ENCODE results near the gene RHBDD1. TPM values are rescaled to one million over a fixed set of nuclear protein-coding genes. Genes with fewer than 3 reads are reported as not detected.
"Not testable (repeated sequence)": the region's sequence is repeated elsewhere in the genome, so short reads cannot be mapped to it uniquely, and the experiment has no call there.

RHBDD1 gene
- total RNA-seq, 1 donor from 2014 or later, result 34.3 TPM

DNA sequence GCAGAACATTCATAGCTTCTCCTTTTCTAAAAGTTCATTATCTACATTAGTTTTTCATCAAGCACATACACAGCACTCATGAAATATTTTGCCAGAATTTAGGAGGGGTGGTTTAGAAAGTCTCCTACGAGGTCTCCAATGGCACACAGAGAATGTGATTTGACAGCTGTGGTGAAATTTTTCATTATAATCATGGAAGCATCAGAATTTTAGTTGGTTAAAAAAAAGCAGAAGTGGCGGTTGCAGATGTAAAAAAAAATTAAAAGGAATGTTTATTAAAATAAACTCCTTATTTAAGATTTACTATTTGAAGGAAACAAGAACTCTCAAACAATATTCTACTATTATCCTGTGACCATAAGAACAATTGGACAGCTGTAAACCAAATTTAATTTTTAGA is 10.8 kb upstream of the RHBDD1 start:
- no peak for DNase-seq (ENCODE audit: low read depth, low spot score)
- H3K9me3 Mint-ChIP-seq, result peaks cover 5% of the 10 kb centered on the region
- H3K4me1 Mint-ChIP-seq, result no peaks in the 10 kb centered on the region
- H3K4me3 Mint-ChIP-seq, result no peak overlapping the region
- no peaks in the 10 kb centered on the region for H3K36me3 Mint-ChIP-seq (ENCODE audit: low read depth)
- TF ChIP-seq, protein P1, sequence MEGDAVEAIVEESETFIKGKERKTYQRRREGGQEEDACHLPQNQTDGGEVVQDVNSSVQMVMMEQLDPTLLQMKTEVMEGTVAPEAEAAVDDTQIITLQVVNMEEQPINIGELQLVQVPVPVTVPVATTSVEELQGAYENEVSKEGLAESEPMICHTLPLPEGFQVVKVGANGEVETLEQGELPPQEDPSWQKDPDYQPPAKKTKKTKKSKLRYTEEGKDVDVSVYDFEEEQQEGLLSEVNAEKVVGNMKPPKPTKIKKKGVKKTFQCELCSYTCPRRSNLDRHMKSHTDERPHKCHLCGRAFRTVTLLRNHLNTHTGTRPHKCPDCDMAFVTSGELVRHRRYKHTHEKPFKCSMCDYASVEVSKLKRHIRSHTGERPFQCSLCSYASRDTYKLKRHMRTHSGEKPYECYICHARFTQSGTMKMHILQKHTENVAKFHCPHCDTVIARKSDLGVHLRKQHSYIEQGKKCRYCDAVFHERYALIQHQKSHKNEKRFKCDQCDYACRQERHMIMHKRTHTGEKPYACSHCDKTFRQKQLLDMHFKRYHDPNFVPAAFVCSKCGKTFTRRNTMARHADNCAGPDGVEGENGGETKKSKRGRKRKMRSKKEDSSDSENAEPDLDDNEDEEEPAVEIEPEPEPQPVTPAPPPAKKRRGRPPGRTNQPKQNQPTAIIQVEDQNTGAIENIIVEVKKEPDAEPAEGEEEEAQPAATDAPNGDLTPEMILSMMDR (conservative IDR thresholded peaks at IDR 0.05), result no peak
- no peak overlapping the region for H3K27ac Mint-ChIP-seq (ENCODE audit: unreplicated experiment)
- H3K27me3 Mint-ChIP-seq (ENCODE audit: low read depth), result no peaks in the 10 kb centered on the region

DNA sequence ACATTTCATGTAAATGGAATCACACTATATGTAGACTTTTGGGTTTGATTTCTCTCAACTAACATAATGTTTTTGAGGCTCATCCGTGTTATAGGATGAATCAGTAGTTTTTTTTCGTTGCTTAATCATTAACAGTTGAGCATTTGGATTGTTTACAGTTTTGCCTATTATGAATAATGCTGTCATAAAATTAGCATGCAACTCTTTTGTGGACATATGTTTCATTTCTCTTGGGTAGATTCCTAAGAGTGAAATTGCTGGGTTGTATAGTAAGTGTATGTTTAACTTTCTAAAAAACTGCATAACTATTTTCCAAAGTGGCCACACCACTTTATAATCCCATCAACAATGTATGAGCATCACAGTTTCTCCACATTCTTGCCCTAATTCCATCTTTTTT is 7.7 kb upstream of the RHBDD1 start:
- H3K27ac Mint-ChIP-seq (ENCODE audit: unreplicated experiment), result no peak overlapping the region
- no peak overlapping the region for H3K4me3 Mint-ChIP-seq
- no peaks in the 10 kb centered on the region for H3K4me1 Mint-ChIP-seq
- TF ChIP-seq, protein P1 (conservative IDR thresholded peaks at IDR 0.05), result no peak
- peaks cover 5% of the 10 kb centered on the region for H3K9me3 Mint-ChIP-seq
- DNase-seq (ENCODE audit: low read depth, low spot score), result no peak
- no peaks in the 10 kb centered on the region for H3K27me3 Mint-ChIP-seq (ENCODE audit: low read depth)
- H3K36me3 Mint-ChIP-seq (ENCODE audit: low read depth), result no peaks in the 10 kb centered on the region

DNA sequence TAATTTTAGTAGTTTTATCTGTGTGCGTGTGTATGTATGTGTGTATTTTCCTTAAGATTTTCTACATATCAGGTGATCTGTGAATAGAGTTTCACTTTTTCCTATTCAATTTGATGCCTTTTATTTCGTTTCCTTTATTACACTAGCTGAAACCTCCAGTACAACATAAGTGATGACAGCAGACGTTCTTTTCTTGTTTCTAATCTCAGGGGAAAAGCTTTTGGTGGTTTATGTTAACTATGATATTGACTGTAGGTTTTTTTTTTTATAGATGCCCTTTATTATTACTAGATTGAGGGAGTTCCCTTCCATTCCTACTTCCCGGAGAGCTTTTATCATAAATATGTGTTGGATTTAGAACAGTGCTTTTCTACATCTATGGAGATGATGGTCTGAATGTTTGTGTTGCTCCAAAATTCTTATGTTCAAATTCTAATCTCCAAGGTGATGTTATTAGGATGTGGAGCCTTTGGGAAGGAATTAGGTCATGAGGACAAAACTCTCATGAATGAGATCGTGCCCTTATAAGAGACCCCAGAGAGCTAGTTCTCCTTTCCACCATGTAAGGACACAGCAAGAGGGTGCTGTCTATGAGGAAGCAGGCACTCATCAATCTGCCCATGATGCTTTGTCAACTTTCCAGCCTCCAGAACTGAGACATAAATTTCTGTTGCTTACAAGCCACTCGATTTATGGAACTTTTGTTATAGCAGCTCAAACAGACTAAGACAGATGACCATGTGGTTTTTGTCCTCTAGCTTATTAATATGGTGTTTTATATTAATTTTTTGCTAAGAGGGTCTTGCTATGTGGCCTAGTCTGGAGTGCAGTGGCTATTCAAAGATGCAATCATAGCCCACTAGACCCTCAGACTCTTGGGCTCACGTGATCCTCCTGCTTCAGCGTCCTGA is 5.9 kb upstream of the RHBDD1 start:
- Mint-ChIP-seq H3K4me3 (no peak overlapping the region), H3K4me1 (no peaks in the 10 kb centered on the region), H3K36me3 (ENCODE audit: low read depth) (no peaks in the 10 kb centered on the region)

DNA sequence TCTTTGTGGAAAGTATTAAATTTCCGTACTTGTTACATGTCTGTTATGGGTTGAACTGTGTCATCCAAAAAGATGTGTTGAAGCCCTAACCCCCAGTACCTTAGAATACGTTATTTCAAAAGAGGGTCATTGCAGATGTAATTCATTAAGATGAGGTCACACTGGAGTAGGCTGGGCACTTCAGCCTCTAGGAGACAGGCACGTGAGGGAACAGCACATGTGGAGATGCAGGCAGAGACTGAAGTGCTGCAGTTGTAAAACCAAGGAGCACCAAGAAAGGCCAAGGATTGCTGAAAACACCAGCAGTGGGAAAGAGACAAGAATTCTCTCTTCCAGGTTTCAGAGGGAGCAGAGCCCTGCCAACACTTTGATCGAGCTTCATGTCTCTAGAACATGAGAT is 4.6 kb upstream of the RHBDD1 start:
- Mint-ChIP-seq H3K27me3 (ENCODE audit: low read depth) (no peaks in the 10 kb centered on the region), H3K4me1 (peaks cover 11% of the 10 kb centered on the region), H3K9me3 (peaks cover 2% of the 10 kb centered on the region), H3K4me3 (peak overlapping the region; percentile 58), H3K36me3 (ENCODE audit: low read depth) (no peaks in the 10 kb centered on the region), H3K27ac (ENCODE audit: unreplicated experiment) (no peak overlapping the region)
- TF ChIP-seq, protein P1 (conservative IDR thresholded peaks at IDR 0.05), result no peak
- DNase-seq (ENCODE audit: low read depth, low spot score), result no peak

More for the DNA sequence above, 5.9 kb upstream of the RHBDD1 start:
- TF ChIP-seq, protein P1 (conservative IDR thresholded peaks at IDR 0.05), result no peak
- no peak overlapping the region for H3K27ac Mint-ChIP-seq (ENCODE audit: unreplicated experiment)
- H3K9me3 Mint-ChIP-seq, result peaks cover 2% of the 10 kb centered on the region
- no peak for DNase-seq (ENCODE audit: low read depth, low spot score)
- H3K27me3 Mint-ChIP-seq (ENCODE audit: low read depth), result no peaks in the 10 kb centered on the region

DNA sequence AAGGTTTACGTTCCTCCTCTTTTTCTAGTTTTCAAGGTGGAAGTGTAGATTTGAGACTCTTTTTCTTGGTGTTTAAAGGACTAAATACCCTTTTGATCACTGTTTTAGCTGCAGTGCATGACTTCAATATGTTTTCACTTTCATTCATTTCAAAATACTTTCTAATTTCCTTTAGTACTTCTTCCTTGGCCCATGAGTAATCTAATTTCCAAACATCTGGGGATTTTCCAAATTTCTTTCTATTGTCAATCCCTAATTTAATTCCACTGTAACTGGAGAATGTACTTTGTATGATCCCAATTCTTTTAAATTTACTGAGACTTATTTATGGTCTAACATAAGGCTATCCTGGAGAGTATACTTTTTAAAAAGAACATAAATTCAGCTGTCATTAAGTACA is 3.8 kb upstream of the RHBDD1 start:
- peaks cover 2% of the 10 kb centered on the region for H3K9me3 Mint-ChIP-seq
- no peak overlapping the region for H3K4me3 Mint-ChIP-seq
- TF ChIP-seq, protein P1 (conservative IDR thresholded peaks at IDR 0.05), result no peak
- no peaks in the 10 kb centered on the region for H3K36me3 Mint-ChIP-seq (ENCODE audit: low read depth)
- DNase-seq (ENCODE audit: low read depth, low spot score), result no peak
- no peaks in the 10 kb centered on the region for H3K27me3 Mint-ChIP-seq (ENCODE audit: low read depth)
- H3K4me1 Mint-ChIP-seq, result peaks cover 18% of the 10 kb centered on the region
- no peak overlapping the region for H3K27ac Mint-ChIP-seq (ENCODE audit: unreplicated experiment)

DNA sequence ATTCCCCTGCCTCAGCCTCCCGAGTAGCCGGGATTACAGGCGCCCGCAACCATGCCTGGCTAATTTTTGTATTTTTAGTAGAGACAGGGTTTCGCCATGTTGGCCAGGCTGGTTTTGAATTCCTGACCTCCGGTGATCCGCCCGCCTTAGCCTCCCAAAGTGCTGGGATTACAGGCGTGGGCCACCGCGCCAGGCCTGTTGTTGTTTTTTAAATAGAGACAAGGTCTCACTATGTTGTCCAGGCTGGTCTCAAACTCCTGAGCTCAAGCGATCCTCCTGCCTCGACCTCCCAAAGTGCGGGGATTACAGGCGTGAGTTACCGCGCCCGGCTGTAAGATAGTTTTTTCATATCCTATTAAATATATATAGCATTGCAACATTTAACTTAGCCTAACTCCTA is 974 bp upstream of the RHBDD1 start:
- not testable (repeated sequence) for H3K36me3 Mint-ChIP-seq (ENCODE audit: low read depth); H3K27me3 Mint-ChIP-seq (ENCODE audit: low read depth); H3K9me3 Mint-ChIP-seq; DNase-seq (ENCODE audit: low read depth, low spot score); H3K27ac Mint-ChIP-seq (ENCODE audit: unreplicated experiment)
- Mint-ChIP-seq H3K4me3 (peak overlapping the region; percentile 91), H3K4me1 (peaks cover 27% of the 10 kb centered on the region)
